T-helper 2 cell treated with Interferon-gamma antibody and Interleukin-4, amounts not matched to agents 100 ng/mL and 5 ng/mL, for 36 hours (primary cell): ENCODE measurements around the gene FIZ1. TPM values are rescaled to one million over a fixed set of nuclear protein-coding genes. Genes with fewer than 3 reads are reported as not detected.

Experiments used
- intact Hi-C: fragments of 100-400 bp; cut with micrococcal nuclease; formaldehyde crosslinking; loops from one replicate; pipeline ENCODE4 v1.15.1; 2023
- total RNA-seq: library from RNA; stranded (reverse); gene quantifications from 2 replicates; pipeline ENCODE4 v1.2.3, GENCODE V29; 2022

FIZ1 gene
- total RNA-seq, 1 donor from 2014 or later, result 14.4 TPM

DNA sequence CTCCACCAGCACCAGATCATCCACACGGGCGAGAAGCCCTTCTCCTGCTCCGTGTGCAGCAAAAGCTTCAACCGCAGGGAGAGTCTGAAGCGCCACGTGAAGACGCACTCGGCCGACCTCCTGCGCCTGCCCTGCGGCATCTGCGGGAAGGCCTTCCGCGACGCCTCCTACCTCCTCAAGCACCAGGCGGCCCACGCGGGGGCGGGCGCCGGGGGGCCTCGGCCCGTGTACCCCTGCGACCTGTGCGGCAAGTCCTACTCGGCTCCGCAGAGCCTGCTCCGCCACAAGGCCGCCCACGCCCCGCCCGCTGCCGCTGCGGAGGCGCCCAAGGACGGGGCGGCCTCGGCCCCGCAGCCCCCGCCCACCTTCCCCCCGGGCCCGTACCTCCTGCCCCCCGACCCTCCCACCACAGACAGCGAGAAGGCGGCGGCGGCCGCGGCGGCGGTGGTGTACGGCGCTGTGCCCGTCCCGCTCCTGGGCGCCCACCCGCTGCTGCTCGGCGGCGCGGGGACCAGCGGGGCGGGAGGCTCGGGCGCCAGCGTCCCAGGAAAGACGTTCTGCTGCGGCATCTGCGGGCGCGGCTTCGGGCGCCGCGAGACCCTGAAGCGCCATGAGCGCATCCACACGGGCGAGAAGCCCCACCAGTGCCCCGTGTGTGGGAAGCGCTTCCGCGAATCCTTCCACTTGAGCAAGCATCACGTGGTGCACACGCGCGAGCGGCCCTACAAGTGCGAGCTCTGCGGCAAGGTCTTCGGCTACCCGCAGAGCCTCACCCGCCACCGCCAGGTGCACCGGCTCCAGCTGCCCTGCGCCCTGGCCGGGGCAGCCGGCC, 15.6 kb upstream of the FIZ1 start:
- intact Hi-C loops, result no loop called here

DNA sequence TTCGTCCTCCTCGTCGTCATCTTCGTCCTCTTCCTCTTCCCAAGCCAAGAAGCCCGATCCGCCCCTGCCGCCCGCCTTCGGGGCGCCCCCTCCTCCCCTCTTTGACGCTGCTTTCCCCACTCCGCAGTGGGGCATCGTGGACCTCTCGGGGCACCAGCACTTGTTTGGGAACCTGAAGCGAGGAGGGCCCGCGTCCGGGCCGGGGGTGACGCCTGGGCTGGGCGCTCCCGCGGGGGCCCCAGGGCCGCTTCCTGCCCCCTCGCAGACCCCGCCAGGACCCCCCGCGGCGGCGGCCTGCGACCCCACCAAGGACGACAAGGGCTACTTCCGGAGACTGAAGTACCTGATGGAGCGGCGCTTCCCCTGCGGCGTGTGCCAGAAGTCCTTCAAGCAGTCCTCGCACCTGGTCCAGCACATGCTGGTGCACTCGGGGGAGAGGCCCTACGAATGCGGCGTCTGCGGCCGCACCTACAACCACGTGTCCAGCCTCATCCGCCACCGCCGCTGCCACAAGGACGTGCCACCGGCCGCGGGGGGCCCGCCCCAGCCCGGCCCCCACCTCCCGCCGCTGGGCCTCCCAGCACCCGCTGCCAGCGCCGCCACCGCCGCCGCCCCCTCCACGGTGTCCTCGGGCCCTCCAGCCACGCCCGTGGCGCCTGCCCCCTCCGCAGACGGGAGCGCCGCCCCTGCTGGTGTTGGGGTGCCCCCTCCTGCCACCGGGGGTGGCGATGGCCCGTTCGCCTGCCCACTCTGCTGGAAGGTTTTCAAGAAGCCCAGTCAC, 14.8 kb upstream of the FIZ1 start:
- intact Hi-C loops, result no loop called here

DNA sequence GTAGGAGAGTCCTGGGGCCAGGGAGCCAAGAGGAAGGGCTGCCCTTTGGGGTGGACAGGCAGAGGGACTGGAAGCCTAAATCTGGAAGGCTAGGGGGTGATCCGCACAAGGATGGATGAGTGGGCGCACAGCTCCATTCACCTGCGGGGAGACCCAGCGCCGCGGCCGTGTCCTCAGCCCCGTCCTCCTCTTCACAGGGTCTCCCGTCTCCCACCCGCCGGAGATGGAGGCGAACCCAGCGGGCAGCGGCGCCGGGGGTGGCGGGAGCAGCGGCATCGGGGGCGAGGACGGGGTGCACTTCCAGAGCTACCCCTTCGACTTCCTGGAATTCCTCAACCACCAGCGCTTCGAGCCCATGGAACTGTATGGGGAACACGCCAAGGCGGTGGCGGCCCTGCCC, 14.1 kb upstream of the FIZ1 start:
- intact Hi-C loops, result no loop called here

DNA sequence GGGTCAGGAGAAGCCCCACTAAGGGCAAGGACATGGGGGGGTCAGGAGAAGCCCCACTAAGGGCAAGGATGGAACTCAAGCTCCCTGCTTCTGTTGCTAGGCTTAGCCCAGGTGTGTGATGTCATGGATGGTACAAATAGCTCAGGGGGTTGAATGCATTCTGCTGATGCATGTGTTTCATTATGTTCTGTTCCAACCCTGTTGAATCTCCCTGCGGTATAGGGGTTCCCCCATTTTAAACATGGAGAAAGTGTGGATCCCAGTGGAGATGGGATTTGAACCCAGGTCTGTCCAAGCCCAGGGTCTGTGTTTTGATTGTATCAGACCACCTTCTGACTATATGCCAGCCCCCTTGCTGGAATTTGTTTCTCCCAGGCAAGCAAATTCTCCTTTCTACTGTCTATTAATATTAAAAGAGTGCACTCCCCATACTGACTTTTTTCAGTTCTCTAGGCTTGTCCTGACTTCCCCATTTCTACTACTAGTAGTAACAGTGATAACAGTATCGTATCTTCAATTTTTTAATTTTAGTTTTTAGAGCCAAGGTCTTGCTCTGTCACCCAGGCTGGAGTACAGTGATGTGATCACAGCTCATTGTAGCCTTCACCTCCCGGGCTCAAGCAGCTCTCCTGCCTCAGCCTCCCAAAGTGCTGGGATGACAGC, 12.8 kb upstream of the FIZ1 start:
- intact Hi-C loops, result no loop called here

DNA sequence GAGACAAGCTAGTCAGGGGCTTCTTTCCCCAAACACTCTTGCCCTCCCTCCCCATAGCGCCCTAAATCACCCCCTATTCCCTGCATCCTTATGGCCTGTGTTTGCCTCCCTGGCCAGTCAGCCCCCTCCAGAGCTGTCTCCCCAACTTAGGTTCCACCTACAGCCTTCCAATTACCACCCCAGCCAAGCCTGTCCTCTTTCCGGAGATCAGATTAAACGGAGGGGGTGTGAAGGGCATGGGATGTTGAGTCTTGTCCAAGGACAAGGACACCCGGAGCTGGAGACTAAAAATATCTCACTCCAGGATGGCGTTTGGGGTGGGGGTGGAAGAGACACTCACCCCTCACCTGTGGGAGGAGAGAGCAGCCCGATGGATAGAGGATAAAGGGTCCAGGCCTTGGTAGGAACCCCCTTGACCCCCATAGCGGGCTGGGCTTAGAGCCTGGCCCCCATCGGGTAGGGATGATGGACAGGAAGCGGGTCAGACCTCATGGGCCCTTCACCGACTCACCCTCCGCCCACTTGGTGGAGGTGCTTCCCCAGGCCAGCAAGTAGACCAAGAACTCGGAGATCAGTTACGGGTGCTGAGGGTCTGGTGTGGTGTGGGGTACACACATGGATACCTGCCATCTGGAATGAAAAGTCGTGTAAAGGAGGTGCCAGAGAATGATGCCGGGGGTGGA, 12.1 kb upstream of the FIZ1 start:
- intact Hi-C loops, result no loop called here

DNA sequence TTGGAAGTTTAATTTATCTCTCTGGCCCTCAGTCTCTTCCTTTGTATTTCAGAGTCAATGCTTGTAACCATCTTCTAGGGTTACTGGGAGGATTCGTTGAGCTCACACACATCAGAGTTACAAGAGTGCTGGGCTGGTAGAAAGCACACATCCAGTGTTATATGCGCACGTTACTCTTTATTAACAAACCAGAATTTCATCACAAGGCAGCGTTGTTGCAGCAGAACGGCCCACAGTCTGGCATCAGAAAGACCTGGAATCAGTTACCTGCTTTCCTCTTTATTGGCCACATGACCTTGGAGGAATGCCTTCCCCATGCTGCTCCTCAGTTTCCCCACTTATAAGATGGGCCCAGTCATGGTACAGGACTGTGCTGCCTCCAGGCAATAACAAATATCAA, 10.0 kb upstream of the FIZ1 start:
- intact Hi-C loops, result loop anchor here (10.0 kb wide), 1 partner anchor 705 kb away; the partner anchor contains the start of gene ZSCAN5A

DNA sequence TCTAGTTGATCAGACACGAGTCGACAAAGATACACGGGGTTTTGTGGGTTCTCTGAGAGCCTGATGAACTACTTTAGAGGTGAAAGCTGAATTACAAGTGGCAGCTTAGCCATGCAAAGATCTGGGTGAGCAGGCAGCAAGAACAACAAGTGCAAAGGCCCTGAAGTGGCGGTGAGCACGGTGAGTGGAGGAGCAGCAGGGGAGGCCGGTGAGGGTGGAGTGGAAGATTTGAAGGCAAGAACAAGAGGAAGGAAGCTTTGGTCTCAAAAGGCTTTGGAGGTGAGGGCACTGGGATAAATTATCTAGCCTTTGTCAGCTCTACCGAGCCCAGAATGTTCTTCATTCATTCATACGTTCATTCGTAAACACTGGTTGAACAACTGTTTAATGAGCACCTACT, 7.5 kb upstream of the FIZ1 start:
- intact Hi-C loops, result loop anchor here (1.0 to 10.0 kb wide), 2 partner anchors 90 to 708 kb away; partner anchors contain the start of gene ZSCAN5A

DNA sequence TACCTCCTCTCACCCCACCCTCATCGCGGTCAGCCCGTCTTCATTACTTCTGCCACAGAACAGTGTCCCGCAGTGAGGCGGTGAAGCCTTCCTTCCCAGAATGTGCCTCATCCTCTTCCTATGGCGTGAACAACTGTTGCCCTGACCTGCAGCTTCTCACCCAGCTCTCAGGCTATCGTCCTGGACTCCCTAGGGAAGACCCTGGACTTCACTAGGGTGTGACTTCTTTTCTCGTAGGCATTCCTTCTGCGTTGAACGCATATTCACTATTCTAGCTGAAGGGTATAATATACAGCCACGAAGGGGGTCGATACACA, 7.1 kb upstream of the FIZ1 start:
- intact Hi-C loops, result loop anchor here (1.0 to 10.0 kb wide), 2 partner anchors 89 to 708 kb away; partner anchors contain the start of gene ZSCAN5A

DNA sequence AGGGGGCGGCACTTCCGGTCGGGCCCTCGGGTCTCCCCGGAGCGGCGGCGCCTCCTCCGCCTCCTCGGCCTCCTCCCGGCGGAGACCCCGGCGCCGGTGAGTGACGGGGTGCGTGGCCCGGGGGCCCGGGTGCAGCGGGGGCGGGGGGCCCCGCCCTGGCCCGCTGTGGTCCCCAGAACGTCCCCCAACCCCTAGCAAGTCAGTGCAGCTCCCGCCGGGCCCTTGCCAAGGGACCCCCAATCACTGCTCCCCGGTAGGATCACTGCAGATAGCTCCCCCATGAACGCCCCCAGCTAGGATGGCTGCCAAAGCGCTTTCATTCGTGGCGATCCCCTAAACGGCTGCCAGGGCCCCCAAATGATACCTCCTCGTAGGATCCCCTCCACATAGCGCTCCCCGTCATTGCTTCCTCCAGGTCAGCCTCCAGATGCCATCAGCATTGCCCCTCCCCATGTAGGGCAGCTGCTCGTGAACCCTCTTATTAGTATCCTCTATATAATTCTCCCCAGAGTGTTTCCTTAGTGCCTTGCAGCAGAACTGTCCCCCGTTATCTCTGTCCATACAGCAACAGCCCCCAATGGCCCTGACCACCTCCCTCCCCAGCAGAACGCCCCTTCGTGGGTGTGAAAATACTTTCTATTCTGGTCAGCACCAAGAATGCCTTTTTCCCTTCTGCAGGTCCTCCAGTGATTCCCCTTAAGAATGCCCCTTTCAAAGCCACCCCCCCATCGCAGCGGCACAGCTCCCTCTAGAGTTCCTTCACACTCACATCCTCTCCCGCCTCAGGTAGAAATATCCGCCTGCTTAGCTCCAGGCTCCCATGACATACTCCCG, 6.5 kb upstream of the FIZ1 start, which contains the start of gene ZNF865:
Gene ZNF865, plus strand, starts transcription at position 11 of the 834 bp plus-strand sequence. CDS start 7,972 bp downstream, outside the sequence.
- intact Hi-C loops, result loop anchor here (1.0 to 10.0 kb wide), 5 partner anchors 18 to 709 kb away; partner anchors contain the start of genes ZNF784 and ZSCAN5A

DNA sequence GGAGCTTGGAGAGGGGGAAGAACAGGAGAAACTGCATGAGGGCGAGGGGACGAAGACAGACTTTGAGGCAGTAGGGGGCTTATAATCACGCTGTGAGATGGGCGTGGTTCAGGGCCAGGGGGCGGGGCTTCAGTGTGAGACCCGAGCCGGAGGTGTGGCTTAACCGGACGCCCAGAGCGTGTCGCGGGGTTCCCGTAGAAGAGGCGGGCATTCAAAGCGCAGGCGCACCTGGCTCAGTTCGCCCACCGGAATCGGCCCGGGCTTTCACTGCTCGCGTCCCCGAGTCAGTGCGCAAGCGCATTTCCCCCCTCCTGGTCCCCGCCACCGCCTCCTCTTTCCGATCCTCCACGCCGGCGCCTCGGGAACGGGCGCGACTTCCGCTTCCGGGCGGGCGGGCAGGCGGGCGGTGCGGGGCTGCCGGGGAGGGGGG, 5.9 kb upstream of the FIZ1 start:
- intact Hi-C loops, result loop anchor here (1.0 to 10.0 kb wide), 4 partner anchors 18 to 710 kb away; partner anchors contain the start of genes ZNF784 and ZSCAN5A

DNA sequence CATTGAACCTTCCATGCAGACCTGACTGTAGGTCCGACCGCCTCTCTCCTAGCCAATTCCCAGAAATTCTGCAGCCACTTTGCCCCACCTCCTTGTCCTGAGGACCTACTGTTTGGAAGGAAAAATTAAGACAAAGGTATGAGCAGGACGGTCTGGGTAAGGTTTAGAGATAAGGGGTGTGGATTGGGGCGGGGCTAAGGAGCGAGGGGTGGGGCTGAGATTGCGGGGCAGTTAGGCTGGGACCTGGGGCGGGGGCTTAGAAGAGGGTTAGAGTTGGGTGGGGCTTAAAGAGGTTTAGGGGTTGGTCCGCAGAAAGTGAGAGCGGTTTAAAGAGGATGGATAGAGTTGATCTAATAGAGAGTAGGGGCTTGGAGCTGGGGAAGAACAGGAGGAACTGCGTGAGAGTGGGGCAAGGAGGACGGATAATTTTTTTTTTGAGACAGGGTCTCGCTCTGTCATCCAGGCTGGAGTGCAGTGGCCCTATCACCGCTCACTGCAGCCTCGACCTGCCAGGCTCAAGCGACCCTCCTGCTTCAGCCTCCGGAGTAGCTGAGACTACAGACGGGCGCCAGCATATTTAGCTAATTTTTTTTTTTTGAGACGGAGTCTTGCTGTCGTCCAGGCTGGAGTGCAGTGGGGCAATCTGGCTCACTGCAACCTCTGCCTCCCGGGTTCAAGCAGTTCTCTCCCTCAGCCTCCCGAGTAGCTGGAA, 4.4 kb upstream of the FIZ1 start:
- intact Hi-C loops, result loop anchor here (2.0 to 10.0 kb wide), 2 partner anchors 17 to 711 kb away; partner anchors contain the start of gene ZSCAN5A

DNA sequence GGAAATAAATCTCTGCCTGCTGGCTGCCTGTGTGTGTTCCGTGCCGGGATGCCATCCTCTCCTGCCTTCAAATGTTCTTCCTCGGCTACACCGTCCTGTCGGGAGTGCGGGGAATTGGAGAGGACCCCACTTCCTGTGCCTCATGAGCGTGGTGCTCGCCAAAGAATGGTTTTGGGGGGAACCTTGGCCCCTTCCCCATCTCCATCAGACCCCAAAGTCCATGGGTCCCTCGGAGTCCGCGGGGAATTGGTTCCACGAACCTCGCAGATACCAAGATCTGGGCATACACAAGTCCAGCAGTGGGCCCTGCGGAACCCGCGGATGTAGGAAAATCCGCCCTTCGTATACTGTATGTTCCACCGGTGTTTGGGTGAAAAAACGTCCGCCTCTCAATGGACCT, 3.8 kb upstream of the FIZ1 start:
- intact Hi-C loops, result loop anchor here (10.0 kb wide), 1 partner anchor 712 kb away; the partner anchor contains the start of gene ZSCAN5A

DNA sequence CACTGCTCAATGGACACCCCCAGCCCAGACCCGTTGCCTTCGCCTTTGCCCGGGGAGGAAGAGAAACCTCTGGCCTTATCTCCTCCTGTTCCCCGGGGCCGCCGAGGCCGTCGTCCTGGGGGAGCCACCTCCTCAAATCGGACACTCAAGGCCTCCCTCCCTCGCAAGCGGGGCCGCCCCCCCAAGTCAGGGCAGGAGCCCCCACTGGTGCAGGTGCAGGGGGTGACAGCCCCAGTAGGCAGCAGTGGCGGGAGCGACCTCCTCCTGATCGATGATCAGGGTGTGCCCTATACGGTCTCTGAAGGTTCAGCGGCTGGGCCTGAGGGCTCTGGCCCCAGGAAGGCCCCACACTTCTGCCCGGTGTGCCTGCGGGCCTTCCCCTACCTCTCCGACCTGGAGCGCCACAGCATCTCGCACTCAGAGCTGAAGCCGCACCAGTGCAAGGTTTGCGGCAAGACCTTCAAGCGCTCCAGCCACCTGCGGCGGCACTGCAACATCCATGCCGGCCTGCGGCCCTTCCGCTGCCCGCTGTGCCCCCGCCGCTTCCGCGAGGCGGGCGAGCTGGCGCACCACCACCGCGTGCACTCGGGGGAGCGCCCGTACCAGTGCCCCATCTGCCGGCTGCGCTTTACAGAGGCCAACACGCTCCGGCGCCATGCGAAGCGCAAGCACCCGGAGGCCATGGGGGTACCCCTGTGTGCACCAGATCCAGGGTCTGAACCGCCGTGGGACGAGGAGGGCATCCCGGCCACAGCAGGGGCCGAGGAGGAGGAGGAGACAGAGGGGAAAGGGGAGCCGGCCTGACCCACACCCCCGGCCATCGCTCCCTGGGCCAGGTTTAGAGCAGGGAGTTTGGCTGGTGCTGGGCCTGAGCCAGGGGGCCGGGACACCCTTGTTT, 3.0 kb upstream of the FIZ1 start:
- intact Hi-C loops, result loop anchor here (10.0 kb wide), 1 partner anchor 712 kb away; the partner anchor contains the start of gene ZSCAN5A

DNA sequence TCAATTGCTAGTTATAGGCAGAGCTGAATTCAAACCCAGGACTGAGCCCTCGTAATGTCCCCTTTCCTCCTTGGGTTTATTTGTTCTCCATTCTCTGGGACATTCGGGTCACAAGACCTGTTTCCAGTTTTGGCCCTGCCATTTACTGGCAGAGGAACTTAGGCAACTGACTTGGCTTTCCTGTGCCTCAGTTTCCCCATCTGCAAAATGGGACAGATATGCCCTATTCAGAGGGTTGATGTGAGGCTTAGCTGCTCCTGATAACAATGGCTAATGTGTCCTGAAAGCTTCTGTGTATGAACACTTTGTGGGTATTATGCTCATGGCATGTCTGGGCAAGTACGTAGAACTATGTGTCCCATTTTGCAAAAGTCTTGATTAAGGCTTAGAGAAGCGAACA, 1.8 kb upstream of the FIZ1 start:
- intact Hi-C loops, result loop anchor here (10.0 kb wide), 1 partner anchor 714 kb away; the partner anchor contains the start of gene ZSCAN5A

DNA sequence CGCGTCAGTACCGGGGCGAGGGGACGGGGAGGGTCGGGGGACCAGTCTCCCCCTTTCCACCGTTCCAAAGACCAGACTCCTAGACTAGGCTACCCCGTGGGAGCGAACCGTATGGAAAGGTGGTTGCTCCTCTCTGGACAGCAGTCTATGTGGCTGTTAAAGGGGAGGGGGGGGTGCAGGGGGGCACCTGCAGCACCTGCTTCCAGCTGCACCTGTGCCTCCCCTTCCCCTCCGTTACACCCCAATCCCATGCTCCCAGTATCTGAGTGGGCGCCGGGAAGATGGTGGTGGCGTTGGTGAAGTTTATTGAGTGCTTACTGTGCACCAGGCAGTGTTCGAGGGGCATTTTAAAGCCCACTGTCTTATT, 1.3 kb upstream of the FIZ1 start:
- intact Hi-C loops, result loop anchor here (10.0 kb wide), 1 partner anchor 714 kb away; the partner anchor contains the start of gene ZSCAN5A

DNA sequence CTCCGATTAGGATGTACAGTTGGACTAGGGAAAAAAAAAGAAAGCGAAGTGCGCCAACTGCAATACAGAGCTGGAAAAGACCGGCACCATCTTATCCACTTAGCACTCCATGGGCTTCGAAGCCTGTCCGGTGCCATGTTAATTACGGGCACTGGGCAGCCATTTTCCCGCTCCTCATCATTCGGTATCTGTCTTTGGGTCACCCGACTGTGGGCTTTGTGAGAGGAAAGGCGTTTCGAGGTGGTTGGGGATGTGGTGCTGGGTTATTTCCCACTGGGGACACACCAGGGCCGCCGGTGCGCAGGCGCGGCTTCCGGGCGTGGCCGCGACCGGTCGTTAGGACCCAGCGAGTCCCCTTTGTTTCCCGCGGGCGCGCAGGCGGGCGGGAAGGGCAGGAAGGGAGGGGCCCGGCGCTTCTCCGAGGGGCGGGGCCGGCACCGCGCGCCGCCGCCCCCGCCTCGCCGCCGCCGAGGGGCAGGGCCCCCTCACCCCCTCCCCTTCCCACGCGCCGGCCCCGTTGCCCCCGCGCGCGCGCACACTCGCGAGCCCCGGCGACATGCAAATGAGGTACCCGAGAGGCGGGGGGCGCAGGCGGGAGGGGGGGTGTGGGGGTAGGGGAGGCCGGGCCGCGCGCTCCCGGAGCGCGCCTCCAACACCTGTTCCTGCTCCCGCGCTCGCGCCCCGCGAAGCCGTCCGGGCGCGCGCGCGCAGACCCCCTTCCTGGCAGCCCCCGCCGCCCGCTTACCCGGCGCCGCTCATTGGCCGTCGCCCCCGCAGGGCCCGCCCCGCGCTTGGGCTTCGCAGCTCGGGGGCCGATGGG, 735 bp upstream of the FIZ1 start, which contains the start of gene ZNF524:
Gene ZNF524, plus strand, starts transcription at position 447 of the 820 bp plus-strand sequence. CDS start 1,825 bp downstream, outside the sequence.
- intact Hi-C loops, result loop anchor here (1.0 to 10.0 kb wide), 10 partner anchors 13 to 715 kb away; partner anchors contain the start of genes HSPBP1, PPP1R12C, PPP6R1 and RPL28
